GM12801 (cell line): ENCODE data around the gene WNT7B.

Experiments used
- TF ChIP-seq, protein P1 (sequence below): IDR thresholded peaks from one replicate; pipeline ENCODE4 v1.5.1; 2011; ENCODE audit warnings: control low read depth; ENCODE audit not compliant: insufficient read length; ENCODE audit errors: extremely low read depth

The WNT7B gene

GRCh38 chr22:45942344-45942743 lies 34.6 kb downstream of the WNT7B start:
- TF ChIP-seq, protein P1, sequence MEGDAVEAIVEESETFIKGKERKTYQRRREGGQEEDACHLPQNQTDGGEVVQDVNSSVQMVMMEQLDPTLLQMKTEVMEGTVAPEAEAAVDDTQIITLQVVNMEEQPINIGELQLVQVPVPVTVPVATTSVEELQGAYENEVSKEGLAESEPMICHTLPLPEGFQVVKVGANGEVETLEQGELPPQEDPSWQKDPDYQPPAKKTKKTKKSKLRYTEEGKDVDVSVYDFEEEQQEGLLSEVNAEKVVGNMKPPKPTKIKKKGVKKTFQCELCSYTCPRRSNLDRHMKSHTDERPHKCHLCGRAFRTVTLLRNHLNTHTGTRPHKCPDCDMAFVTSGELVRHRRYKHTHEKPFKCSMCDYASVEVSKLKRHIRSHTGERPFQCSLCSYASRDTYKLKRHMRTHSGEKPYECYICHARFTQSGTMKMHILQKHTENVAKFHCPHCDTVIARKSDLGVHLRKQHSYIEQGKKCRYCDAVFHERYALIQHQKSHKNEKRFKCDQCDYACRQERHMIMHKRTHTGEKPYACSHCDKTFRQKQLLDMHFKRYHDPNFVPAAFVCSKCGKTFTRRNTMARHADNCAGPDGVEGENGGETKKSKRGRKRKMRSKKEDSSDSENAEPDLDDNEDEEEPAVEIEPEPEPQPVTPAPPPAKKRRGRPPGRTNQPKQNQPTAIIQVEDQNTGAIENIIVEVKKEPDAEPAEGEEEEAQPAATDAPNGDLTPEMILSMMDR: no peak

DNA sequence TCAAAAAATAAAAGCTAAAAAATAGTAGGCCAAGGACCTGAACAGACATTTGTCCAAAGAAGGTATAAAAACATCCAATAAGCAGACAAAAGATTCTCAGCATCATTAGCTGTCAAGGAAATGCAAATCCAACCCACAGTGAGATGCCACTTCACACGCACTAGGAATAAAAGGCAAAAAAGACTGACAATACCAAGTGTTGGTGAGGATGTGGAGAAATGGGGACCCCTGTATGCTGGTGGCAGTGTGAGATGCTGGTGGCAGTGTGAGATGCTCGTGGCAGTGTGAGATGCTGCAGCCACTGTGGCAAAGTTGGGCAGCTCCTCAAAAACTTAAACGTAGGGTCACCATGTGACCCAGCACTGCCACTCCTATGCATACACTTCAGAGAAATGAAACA lies 38.0 kb downstream of the WNT7B start:
- TF ChIP-seq, protein P1: no peak

GRCh38 chr22:45937960-45938359 lies 39.0 kb downstream of the WNT7B start:
- TF ChIP-seq, protein P1: no peak

- TF ChIP-seq, protein P1: no peak
Measured at GRCh38 chr22:45935573-45935972, 41.4 kb downstream of the WNT7B start.

GRCh38 chr22:45934659-45935341 lies 42.2 kb downstream of the WNT7B start:
- TF ChIP-seq, protein P1: no peak

- TF ChIP-seq, protein P1: no peak
Measured at GRCh38 chr22:45934168-45934564, 42.8 kb downstream of the WNT7B start.

DNA sequence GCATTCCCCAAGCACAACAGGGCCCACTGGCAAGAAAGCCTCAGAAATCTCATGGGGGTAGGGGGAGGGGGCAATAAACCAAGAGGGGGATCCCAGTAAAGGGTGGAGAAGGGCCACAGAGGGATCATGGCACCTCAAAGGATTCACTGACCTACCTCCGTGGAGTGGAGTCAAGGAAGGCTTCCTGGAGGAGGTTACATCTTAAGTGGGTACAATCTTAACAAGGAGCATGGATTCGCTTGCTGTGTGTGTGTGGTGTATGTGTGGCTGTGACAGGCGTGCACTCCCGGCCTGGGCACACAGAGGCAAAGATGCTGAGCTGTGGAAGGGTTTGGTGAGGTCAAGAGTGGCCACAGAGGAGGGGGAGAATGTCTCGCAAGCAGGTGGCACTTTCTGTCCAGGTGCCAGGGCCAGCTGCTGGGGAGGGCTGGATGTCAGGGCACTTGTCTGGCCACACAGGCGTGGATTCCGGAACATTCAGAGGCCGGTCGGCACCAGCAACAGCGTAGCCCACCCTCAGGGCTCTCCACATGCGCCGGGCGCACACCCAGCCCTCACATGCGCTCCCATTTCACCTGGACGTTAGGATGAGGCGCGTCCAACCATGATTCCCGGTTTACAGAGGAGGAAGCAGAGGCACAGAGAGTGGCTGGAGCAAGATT lies 43.3 kb downstream of the WNT7B start:
- TF ChIP-seq, protein P1: no peak
